Measurements from ENCODE around the gene SARDH. TPM values are rescaled to one million over a fixed set of nuclear protein-coding genes. Genes with fewer than 3 reads are reported as not detected.
A peak's percentile ranks its signal among the peaks of the same experiment; 100 is the strongest.
"Not testable (repeated sequence)": the region's sequence is repeated elsewhere in the genome, so short reads cannot be mapped to it uniquely, and the experiment has no call there.

The SARDH gene
- polyA plus RNA-seq, 5 donors, result 8.4 to 13.4 (median 9.8) TPM

DNA sequence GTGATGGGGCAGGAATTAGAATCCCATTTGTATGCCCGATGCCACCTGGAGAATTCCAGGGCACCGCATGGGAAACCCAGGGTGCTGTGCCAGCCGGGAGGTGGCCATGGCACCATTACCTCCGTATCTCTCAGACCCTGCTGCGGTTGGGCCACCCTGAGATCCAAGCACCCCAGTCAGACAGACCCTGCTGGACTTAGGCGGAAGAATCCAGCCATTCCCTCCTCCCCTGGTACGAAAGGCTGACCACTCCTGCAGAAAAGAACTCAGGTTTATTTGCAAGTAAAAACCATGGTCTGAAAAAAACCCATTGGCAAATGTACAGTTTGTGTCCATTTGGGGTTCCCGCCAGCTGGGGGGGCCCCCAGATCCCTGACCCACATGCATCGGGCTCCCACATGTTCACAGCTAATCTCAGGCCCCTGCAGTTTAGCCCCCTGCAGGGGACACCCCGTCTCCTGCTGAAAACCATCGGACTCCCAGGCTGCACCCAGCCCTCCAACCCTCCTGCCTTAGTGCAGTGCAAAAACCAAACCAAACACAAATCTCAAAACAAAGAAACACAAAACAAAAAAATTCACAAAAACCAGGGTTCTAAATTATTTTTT is 23.6 kb upstream of the SARDH start:
- DNase-seq, result no peak

DNA sequence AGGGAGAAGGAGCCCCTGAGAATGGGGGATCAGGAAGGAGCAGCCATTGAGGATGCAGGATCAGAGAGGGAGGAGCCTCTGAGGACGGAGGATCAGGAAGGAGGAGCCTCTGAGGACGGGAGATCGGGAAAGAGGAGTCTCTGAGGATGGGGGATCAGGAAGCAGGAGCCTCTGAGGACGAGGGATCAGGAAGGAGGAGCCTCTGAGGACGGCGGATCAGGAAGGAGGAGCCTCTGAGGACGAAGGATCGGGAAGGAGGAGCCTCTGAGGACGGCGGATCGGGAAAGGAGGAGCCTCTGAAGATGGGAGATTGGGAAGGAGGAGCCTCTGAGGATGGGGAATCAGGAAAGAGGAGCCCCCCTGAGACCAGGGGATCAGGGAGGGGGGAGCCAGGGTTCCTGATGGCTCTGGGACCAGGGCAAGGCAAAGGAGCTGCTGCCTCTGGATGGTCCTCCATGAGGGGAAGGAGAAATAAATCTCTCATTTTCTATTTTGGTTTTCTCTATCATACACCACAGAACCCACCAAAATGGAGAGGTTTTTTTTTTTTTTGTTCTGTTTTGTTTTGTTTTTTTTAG is 22.6 kb upstream of the SARDH start:
- no peak for DNase-seq

DNA sequence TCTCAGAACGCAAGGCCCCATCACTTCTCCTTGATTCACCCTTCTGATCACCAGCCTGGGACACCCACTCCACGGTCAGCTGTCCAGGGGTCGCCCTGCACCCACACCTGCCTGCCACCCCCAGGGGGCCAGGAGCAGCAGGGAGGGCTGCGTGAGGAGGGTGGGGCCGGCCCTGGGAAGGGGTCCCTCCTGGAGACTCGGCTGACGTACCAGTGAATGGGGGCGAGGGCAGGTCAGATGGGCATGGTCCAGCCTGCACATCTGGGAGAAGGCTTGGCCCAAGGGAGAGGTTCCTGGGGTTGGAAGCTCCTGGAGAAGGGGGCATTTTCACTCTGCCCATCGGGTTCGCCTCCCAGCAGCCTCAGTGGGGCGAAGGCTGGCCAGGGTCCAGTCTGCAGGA is 21.8 kb upstream of the SARDH start:
- DNase-seq, result no peak

DNA sequence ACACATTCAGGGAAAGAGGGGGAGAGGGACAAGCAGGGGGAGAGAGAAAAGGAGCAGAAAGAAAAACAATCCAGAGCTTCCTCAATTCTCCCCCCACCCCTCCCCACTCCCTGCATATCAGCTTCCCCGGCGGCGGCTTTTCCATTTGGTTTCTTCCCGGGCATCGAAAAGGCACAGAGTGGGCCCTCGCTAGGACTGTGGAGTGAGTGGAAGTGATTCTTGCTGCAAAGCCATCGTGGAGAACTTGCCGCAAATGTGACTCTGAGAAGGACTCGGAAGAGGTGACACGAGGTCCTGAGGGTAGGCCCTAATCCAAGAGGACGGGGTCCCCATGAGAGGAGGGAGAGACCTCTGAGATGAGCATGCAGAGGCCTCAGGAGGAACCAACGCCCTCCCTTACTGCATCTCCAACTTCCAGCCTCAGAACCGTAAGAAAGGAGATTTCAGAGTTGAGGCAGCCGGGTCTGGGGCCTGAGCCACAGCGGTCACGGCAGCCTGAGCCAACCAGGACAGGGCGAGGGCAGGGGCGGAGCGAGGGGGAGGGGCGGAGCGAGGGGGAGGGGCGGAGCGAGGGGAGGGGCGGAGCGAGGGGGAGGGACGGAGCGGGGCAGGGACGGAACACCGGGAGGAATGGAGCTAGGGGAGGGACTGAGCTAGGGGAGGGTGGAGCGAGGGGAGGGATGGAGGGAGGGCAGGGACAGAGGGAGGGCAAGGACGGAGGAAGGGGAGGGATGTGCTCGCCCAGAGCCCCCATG is 21.2 kb upstream of the SARDH start:
- DNase-seq, result no peak

DNA sequence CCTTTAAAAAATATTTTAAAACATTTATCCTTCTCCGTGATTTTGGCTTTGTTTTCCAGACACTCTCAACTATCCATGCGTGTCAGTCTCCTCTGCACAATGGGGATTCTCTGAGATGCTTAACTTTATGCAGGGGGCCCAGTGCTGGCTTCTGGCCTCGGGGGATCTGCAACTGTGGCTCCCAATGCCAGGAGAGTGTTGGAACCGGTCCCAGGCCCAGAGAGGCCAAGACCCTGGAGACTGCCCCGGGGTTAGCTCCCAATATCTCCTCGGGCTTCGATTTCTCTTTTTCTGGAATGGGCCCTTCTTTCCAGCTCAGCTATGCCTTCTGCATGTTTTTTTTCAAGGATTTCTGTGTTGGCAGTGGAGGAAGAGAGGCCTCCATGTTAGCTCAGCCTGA is 20.1 kb upstream of the SARDH start:
- DNase-seq, result no peak

DNA sequence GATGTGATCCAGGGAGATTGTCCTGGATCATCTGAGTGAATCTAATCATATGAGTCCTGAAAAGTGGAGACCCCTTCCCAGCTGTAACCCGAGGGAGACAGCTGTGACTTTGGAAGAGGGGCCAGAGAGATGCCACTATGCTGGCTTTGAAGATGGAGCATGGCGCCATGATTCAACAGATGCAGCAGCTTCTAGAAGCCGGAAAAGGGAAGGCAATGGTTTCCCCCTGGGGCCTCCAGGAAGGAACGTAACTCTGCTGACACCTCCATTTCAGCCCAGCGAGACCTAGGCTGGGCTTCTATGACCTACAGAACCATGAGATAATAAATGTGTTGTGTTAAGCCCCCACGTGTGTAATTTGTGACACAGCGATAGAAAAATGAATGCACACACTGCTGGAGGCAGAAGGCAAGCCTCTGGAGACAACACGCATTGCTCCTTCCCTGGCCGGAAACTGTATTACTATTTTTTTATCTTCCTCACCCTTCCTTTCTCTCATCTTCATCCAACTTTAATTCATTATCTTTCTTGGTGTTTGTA is 16.6 kb upstream of the SARDH start:
- DNase-seq, result no peak

DNA sequence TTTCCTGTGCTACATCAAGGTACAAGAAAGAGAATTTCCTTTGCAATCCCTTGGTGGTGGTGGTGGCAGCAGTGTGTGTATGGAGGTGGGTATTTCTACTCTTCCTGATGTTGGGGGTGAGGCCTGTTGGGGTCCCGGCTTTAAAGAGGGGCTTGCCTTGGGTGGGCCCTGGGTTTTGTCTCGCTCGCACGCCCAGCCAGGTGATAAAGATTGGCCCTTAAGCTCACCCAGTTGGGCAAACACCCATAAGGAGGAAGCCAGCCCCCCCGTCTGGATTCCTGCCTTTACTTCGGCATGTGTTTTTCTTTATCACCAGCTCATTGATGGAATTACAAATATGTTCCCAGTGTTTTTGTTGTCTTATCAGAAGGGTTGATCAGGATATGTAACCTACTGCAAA is 16.0 kb upstream of the SARDH start:
- DNase-seq, result no peak

DNA sequence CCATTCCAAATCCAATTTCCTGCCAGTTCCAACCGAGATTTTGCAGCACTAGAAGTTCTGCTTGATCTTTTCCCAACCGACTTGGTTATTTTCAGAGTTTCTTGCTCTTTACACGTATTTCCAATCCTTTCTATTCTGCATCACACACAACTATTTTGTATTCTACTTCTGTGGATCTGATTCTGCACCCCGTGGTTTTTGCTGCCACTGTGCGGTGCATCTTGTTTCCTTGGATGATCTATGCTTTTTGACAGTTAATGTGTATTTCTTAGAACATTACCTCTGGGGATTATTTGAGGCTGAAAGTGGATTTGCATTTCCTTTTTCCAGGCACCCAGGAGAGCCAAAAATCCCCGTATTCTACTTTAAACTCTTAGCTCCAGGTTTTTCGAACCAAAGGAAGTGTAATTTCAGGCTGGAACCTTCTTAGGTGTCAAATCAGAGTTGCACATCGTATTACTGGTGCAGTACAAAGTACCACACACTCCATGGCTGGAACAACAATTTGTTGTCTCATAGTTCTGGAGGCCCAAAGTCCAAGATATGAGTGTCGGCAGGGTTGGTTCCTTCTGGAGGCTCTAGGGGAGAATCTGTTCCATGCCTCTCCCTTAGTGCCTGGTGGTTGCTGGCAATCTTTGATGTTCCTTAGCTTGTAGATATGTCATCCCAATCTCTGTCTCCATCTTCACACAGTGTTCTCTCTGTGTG is 14.7 kb upstream of the SARDH start:
- no peak for DNase-seq

DNA sequence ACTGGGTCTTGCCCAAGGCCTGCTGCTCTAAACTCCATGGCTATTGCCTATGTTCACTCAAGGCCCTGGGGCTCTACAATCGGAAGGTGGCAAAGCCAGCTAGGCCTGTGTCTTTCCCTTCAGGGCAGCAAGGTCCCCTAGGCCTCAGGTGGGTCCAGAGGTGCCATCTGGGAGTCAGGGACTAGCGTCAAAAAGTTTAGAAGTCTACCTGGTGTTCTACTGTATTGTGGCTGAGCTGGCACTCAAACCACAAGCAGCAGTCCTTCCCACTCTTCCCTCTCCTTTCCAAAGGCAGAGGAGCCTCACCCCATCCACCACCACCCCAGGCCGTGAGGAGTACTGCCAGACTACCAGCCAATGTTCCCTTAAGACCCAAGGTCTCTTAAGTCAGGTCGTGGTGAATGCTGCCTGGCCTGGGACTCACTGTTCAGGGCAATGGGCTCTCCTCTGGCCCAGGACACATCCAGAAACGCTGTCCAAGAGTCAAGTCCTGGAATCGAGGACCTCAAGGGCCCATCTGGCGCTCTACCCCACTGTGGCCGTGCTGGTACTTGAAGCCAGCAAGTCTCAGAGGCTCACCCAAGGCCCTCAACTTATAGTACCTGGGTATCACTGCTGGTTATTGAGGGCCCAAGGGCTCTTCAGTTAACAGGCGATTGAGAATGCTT is 13.0 kb upstream of the SARDH start:
- DNase-seq, result no peak

DNA sequence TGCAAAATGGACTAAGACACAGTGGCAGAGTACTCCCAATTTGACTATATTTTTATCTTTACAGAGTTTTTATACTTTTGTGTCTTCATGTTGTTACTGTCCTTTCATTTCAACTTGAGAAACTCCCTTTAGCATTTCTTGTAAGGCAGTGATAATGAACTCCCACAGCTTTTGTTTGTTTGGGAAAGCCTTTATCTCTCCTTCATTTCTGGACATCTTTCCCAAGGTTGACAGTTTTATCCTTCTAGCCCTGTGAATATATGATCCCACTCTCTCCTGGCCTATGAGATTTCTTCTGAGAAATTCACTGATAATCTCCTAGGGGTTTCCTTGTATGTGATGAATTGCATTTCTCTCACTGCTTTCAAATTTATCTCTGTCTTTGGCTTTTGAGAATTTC is 9.2 kb upstream of the SARDH start:
- DNase-seq, result no peak

DNA sequence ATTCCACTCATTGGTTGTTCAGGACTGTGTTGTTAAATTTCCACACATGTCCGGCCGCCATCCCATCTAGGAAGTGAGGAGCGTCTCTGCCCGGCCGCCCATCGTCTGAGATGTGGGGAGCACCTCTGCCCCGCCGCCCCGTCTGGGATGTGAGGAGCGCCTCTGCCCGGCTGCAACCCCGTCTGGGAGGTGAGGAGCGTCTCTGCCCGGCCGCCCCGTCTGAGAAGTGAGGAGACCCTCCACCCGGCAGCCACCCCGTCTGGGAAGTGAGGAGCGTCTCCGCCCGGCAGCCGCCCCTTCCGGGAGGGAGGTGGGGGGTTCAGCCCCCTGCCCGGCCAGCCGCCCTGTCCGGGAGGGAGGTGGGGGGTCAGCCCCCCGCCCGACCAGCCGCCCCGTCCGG is 6.4 kb upstream of the SARDH start:
- DNase-seq, result not testable (repeated sequence)

DNA sequence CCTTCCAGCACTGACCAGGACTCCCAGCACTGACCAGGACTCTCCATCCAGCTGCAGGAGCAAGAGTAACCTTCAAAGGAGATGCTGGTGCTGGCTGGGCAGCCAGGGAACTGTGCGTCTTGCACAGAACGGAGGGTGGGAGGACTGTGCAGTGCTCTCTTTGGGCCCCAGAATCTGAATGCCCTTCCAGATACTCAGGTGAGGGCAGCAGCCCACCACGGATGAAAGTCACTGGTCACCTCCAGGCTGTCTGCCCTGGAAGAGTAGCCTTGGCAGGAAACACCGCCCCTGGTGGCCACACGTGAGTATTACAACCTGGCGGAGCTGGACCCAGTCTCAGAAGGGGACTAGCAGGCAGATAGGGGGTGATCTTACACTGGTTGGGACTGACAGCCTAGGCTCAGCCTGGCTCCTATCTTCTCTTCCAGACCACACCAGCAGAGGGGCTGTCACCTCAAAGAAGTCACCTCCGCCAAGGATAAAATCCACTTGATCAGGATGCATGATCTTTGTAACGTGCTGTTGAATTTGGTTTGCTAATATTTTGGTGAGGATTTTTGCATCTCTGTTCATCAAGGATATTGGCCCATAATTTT is 4.8 kb upstream of the SARDH start:
- DNase-seq, result peak; percentile 47 to 64

DNA sequence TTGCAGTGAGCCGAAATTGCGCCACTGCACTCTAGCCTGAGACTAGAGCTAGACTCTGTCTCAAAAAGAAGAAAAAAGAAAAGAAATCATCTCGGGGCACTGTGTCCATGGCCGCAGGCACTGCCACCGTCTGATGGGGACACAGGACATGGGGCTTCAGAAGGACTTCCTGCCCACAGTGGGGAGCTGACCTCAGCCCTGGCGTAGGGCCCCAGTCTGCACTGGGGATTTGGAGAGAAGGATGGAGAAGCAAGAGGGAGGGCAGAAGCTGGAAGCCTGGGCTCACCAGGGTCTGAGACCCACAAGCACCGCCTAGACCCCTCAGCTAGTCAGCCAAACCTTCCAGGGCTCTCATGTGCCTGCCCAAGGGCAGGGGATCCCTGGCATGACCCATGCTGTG is 4.1 kb upstream of the SARDH start:
- no peak for DNase-seq

DNA sequence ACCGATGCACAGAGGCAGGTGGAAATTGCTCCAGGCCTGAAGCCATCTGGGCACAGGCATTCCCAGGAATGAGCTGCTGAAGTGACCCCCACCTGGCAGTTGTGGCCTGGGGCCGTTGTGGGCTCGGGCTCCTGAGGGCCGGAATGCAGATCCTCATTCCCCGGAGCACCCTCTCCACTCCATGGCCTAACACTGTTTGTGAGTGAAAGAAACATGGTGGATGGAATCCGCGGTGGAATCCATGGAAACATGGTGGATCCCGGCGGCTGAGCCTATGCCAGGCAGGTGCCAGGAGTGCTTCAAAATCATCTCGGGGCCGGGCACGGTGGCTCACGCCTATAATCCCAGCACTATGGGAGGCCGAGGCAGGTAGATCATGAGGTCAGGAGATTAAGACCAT is 3.6 kb upstream of the SARDH start:
- no peak for DNase-seq

DNA sequence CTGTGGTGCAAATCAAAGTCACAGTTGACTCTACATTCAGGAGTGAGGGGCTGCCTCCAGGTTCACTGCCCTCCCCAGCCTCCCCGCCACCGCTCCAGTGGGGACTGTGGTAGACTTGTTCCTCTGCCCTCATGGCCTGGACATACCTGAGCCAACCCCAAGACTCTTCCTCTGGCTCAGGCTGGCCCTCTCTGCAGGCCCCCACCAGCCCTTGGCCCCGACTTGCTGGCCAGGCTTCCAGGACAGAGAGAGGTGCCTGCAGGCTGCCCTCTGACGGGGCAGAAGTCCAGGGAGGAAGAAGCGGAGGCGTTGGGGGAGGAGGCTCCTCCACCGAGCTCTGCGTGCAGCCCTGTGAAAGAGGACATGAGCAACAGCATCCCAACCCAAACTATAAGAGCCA is 2.8 kb upstream of the SARDH start:
- DNase-seq, result no peak

DNA sequence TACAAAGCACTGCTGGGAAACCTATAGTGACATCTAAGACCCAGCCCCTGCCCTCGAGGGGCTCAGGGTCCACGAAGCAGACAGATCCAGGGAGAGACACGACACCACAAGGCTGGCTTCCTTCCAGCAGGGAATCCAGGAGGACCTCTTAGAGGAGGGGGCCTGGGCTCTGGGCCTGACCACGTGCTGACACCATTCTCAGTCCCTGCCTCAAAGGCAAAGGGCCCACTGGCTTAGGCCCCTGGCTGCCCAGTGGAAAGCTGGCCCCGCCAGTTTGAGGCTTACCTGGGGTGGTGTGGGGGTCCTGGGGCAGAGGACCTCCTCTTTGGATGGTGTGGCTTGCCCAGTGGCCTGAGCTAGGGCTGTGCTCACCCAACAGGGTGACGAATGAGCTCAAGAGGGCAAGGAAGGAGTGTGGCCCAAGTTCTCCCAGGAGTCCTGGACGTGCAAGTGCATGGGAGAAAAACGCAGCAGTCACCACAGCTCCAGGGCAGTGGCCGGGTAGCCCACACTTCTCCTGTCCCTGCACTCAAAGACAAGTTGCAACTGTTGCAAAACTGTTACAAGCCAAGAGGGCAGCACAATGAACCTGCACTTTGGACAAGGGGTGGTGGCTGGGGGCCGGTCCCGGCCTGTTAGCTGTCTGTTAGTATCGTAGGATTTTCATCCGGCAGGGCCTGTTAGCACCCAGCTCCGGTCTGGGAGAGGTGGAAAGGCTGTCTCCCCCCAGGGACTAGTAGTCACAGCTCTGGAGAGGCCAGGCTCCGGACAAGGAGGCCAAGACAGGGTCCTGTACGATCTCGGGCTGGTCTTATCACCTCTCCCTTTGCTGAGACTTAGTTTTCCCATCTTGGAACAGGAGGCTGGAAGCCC is 1.5 kb upstream of the SARDH start:
- DNase-seq, result no peak

DNA sequence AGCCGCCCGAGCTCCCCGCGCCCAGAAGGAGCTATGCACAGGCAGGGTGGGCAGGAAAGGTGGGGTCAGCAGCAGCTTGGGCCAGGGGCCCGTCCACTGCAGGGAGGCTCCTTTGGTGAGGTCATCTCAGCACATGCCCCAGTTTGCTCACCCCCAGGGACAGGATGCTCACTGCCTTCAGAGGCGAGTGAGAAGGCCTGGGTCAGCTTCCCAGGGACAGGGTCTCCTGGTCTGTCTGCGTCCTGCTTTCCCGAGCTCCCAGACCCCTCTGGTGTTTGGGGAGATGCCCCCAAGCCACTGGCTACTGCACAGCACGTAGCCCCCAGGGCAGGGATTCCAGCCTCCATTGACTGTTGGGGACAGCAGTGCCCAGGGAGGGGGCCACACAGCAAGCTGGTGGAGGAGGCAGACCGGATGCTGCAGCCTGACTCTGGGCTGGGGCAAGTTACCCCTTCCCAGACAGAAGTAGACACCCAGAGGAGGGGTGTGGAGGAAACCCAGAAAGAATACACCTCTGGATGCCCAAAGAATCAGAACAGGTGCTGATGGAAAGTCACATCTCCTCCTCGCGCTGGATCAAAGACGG is 581 bp upstream of the SARDH start:
- no peak for DNase-seq

DNA sequence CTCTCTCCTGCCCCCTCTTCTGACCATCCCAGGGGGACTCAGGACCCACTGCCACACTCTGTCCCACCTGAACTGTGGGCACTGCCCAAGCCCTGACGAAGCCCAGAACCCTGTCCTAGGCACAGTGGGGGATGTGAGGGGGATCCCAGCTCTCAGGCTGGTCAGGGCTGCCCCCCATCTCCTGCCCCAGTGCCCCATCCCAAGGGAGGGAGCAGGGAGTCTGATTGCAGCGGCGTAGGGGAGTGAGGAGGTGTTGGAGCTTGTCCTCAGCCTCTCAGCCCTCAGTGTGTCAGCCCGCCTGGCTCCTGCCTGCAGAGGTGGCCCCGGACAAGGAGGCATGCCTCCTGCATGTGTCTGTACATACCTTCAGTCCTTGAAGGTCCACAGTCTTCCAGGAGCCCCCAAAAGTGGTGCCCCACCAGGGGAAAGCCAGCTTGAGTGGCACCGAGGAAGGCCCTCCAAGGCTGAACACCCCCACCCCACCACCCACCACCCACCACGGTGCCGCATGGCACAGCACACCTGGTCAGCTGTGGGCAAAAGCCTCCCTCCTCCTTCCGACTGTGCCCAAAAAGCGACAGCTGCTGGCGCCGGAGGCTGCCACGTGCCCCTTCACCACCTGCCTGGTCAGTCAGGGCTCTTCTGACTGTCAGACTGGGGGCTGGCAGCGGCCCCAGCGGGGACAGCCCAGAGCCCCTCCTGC is 930 bp downstream of the SARDH start:
- no peak for DNase-seq

DNA sequence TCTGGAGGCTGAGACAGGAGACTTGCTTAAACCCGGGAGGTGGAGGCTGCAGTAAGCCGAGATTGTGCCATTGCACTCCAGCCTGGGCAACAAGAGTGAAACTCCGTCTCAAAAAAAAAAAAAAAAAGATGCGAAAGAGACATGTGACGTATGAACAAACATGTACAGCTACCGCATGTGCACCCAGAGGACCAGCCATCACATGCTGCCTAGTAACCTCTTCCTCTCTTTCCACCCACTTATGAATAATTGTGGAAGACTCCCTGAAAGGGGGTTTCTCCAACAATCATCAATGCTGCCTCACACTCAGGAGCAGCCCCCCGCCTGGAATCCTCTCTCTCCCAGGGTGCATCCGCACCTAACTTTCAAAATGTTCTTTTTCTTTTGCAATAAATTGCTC is 2.2 kb downstream of the SARDH start:
- DNase-seq, result no peak

DNA sequence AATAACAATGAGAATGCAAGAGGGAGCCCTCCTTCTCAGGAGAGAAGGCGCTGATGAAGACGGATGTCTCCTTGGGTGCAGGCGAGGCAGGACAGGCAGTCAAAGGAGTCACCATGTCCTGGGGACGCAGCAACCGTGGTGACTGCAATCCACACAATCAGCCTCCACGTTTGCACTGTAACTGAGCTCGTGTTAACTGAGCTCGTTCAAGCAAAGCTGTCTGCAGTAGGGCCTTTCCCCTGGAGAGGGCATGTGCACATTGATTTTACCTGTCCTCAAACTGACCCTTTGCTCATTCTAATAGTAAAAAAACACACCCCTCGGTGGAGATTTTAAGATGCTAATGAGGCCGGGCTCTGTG is 2.8 kb downstream of the SARDH start:
- DNase-seq, result no peak

Measured in right lung (tissue), 5 donors.